ENCODE results near the gene EXOC6B.
"Not testable (repeated sequence)": the region's sequence is repeated elsewhere in the genome, so short reads cannot be mapped to it uniquely, and the experiment has no call there.

EXOC6B gene

GRCh38 chr2:72539071-72539552 lies 286.7 kb downstream of the EXOC6B start:
- DNase-seq = no peak
- intact Hi-C loops (cut with DNase I) = no loop called here

GRCh38 chr2:72538486-72538885 lies 287.3 kb downstream of the EXOC6B start:
- intact Hi-C loops (cut with DNase I) = no loop called here
- no peak for DNase-seq

- intact Hi-C loops (cut with DNase I); DNase-seq: not testable (repeated sequence)
These were observed 290.2 kb downstream of the EXOC6B start for GRCh38 chr2:72535586-72535985.

- intact Hi-C loops (cut with DNase I) = no loop called here
- no peak for DNase-seq
These were observed 292.1 kb downstream of the EXOC6B start for GRCh38 chr2:72533765-72534164.

GRCh38 chr2:72527424-72527823 lies 298.4 kb downstream of the EXOC6B start:
- intact Hi-C loops (cut with DNase I) = no loop called here
- no peak for DNase-seq

- DNase-seq = no peak
- intact Hi-C loops (cut with DNase I) = no loop called here
These were observed 299.2 kb downstream of the EXOC6B start for GRCh38 chr2:72526623-72527022.

GRCh38 chr2:72524071-72524470 lies 301.8 kb downstream of the EXOC6B start:
- DNase-seq = no peak
- intact Hi-C loops (cut with DNase I) = no loop called here

- DNase-seq = peak in 35 of 42 donors; percentile 7 to 80 (median 55)
These were observed 310.1 kb downstream of the EXOC6B start for GRCh38 chr2:72515696-72516095.

GRCh38 chr2:72513011-72513410 lies 312.8 kb downstream of the EXOC6B start:
- DNase-seq = no peak
- intact Hi-C loops (cut with DNase I) = no loop called here

More at GRCh38 chr2:72515696-72516095, 310.1 kb downstream of the EXOC6B start:
- intact Hi-C loops (cut with DNase I) = no loop called here

- intact Hi-C loops (cut with DNase I) = no loop called here
- DNase-seq = no peak
These were observed 313.5 kb downstream of the EXOC6B start for GRCh38 chr2:72512376-72512775.

GRCh38 chr2:72511906-72512305 lies 313.9 kb downstream of the EXOC6B start:
- no peak for DNase-seq

GRCh38 chr2:72497763-72498162 lies 328.1 kb downstream of the EXOC6B start:
- intact Hi-C loops (cut with DNase I) = no loop called here
- no peak for DNase-seq

More at GRCh38 chr2:72511906-72512305, 313.9 kb downstream of the EXOC6B start:
- intact Hi-C loops (cut with DNase I) = no loop called here

- no peak for DNase-seq
These were observed 329.4 kb downstream of the EXOC6B start for GRCh38 chr2:72496479-72496878.

GRCh38 chr2:72494392-72494791 lies 331.4 kb downstream of the EXOC6B start:
- intact Hi-C loops (cut with DNase I) = no loop called here
- no peak for DNase-seq

More at GRCh38 chr2:72496479-72496878, 329.4 kb downstream of the EXOC6B start:
- intact Hi-C loops (cut with DNase I) = no loop called here

GRCh38 chr2:72484622-72485021 lies 341.2 kb downstream of the EXOC6B start:
- intact Hi-C loops (cut with DNase I); DNase-seq: not testable (repeated sequence)

GRCh38 chr2:72483346-72483745 lies 342.5 kb downstream of the EXOC6B start:
- no peak for DNase-seq
- intact Hi-C loops (cut with DNase I) = no loop called here

- intact Hi-C loops (cut with DNase I) = no loop called here
- DNase-seq = no peak
These were observed 350.6 kb downstream of the EXOC6B start for GRCh38 chr2:72475246-72475645.

GRCh38 chr2:72457801-72458516 lies 367.9 kb downstream of the EXOC6B start:
- intact Hi-C loops (cut with DNase I) = no loop called here
- DNase-seq = no peak

GRCh38 chr2:72454189-72454588 lies 371.6 kb downstream of the EXOC6B start:
- no peak for DNase-seq
- intact Hi-C loops (cut with DNase I) = no loop called here

- DNase-seq = no peak
- intact Hi-C loops (cut with DNase I) = no loop called here
These were observed 383.6 kb downstream of the EXOC6B start for GRCh38 chr2:72442270-72442669.

GRCh38 chr2:72439892-72440291 lies 385.9 kb downstream of the EXOC6B start:
- no peak for DNase-seq
- intact Hi-C loops (cut with DNase I) = no loop called here

All from head of caudate nucleus (tissue), 42 donors.